ENCODE data around the gene CCDC134. TPM values are rescaled to one million over a fixed set of nuclear protein-coding genes. Genes with fewer than 3 reads are reported as not detected.

CCDC134 gene
- polyA plus RNA-seq, 1 of the 3 experiments (the other 2 are of a cell fraction): 2.0 TPM

- Histone ChIP-seq H3K4me3 (ENCODE audit: low read depth in 2 of 2, low read length in 1 of 2) (no peak overlapping the region), H3K27ac (ENCODE audit: low read depth in 2 of 2, low read length in 1 of 2) (no peak overlapping the region), H3K9me3 (no peaks in the 10 kb centered on the region), H3K4me2 (no peak overlapping the region), H3K79me2 (ENCODE audit: insufficient read depth) (no peaks in the 10 kb centered on the region), H3K4me1 (ENCODE audit: control insufficient read depth in 1 of 2, insufficient read depth in 2 of 2, low read depth in 1 of 2, low read length in 1 of 2) (no peaks in the 10 kb centered on the region), H3K9me2 (no peaks in the 10 kb centered on the region), H3F3A (replicated peaks; ENCODE audit: insufficient read depth) (no peaks in the 10 kb centered on the region), H3K27me3 (ENCODE audit: insufficient read depth) (no peaks in the 10 kb centered on the region), H3K36me3 (replicated peaks in 1 of 2; ENCODE audit: control insufficient read depth in 1 of 2, insufficient read depth in 2 of 2, low read length in 1 of 2) (no peaks in the 10 kb centered on the region), H2AFZ (ENCODE audit: low read depth) (no peak overlapping the region), H4K20me1 (ENCODE audit: insufficient read depth) (no peaks in the 10 kb centered on the region), H3K9ac (no peak overlapping the region)
- TF ChIP-seq, protein P1, sequence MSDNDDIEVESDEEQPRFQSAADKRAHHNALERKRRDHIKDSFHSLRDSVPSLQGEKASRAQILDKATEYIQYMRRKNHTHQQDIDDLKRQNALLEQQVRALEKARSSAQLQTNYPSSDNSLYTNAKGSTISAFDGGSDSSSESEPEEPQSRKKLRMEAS (IDR thresholded peaks at IDR 0.05; ENCODE audit: low read depth): no peak
- no peak for TF ChIP-seq MXI1 (IDR thresholded peaks at IDR 0.05; ENCODE audit: low read depth, low read length)
- no peak for DNase-seq
- WGBS (ENCODE audit: low lambda C conversion rate): 92% methylated on average over 2 of the region's 2 CpGs
- CTCF ChIA-PET: interaction anchor here (1.4 kb wide), 1 partner anchor 11 kb away, joined by 3 read pairs; no protein-coding TSS in a partner anchor
- POLR2A ChIA-PET: no interaction called here
Measured at GRCh38 chr22:41758231-41758630, 42.2 kb upstream of the CCDC134 start.

DNA sequence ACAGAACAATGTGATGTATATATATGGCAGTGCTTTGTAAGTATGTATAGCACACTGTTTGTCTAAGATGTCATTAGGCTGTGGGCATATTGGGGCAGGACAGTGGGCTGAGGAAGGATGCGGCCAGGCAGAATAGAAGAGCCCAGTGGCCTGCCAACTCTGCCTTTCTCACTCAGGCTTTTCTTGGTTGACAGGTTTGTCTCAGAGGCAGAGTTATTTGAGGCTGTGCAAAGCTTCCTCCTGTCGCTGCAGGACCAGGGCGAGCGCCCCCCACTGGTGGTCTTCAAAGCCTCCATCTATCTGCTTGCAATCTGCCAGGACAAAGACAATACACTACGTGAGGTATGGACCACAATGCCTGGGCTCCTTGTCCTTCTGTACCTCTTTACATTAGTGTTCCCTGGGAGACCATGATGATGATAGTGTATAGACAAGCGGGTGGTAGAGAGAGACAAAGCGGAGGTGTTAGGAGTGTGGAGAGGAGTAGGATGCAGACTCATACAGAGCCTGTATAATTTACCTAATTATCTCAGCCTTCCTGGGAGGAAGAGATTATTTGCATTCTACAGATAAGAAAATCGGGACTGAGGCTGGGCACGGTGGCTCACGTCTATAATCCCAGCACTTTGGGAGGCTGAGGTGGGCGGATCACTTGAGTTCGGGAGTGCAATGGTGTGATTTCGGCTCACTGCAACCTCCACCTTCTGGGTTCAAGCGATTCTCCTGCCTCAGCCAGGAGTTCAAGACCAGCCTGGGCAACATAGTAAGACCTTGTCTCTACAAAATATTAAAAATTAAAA is 37.3 kb upstream of the CCDC134 start:
- Histone ChIP-seq H3K9me3 (no peaks in the 10 kb centered on the region), H3K4me2 (no peak overlapping the region), H3K36me3 (replicated peaks in 1 of 2; ENCODE audit: control insufficient read depth in 1 of 2, insufficient read depth in 2 of 2, low read length in 1 of 2) (no peaks in the 10 kb centered on the region), H3F3A (replicated peaks; ENCODE audit: insufficient read depth) (no peaks in the 10 kb centered on the region), H3K9ac (no peak overlapping the region), H3K79me2 (ENCODE audit: insufficient read depth) (no peaks in the 10 kb centered on the region), H3K27me3 (ENCODE audit: insufficient read depth) (no peaks in the 10 kb centered on the region), H2AFZ (ENCODE audit: low read depth) (no peak overlapping the region), H3K4me1 (ENCODE audit: control insufficient read depth in 1 of 2, insufficient read depth in 2 of 2, low read depth in 1 of 2, low read length in 1 of 2) (no peaks in the 10 kb centered on the region), H3K27ac (ENCODE audit: low read depth in 2 of 2, low read length in 1 of 2) (no peak overlapping the region), H3K9me2 (no peaks in the 10 kb centered on the region), H4K20me1 (ENCODE audit: insufficient read depth) (no peaks in the 10 kb centered on the region), H3K4me3 (ENCODE audit: low read depth in 2 of 2, low read length in 1 of 2) (no peak overlapping the region)
- ChIA-PET POLR2A (no interaction called here), CTCF (interaction anchor here (0.6 to 1.1 kb wide), 2 partner anchors 66 to 177 kb away, joined by 3 to 5 read pairs; no protein-coding TSS in a partner anchor)
- WGBS (ENCODE audit: low lambda C conversion rate): 78% methylated on average over 12 of the region's 14 CpGs
- no peak for DNase-seq
- TF ChIP-seq, protein P2, sequence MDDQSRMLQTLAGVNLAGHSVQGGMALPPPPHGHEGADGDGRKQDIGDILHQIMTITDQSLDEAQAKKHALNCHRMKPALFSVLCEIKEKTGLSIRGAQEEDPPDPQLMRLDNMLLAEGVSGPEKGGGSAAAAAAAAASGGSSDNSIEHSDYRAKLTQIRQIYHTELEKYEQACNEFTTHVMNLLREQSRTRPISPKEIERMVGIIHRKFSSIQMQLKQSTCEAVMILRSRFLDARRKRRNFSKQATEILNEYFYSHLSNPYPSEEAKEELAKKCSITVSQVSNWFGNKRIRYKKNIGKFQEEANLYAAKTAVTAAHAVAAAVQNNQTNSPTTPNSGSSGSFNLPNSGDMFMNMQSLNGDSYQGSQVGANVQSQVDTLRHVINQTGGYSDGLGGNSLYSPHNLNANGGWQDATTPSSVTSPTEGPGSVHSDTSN (IDR thresholded peaks at IDR 0.05): no peak
- peak; percentile 37 for TF ChIP-seq CTCF (IDR thresholded peaks at IDR 0.05)
- no peak for TF ChIP-seq NRF1 (IDR thresholded peaks at IDR 0.05; ENCODE audit: low read depth, low read length)

DNA sequence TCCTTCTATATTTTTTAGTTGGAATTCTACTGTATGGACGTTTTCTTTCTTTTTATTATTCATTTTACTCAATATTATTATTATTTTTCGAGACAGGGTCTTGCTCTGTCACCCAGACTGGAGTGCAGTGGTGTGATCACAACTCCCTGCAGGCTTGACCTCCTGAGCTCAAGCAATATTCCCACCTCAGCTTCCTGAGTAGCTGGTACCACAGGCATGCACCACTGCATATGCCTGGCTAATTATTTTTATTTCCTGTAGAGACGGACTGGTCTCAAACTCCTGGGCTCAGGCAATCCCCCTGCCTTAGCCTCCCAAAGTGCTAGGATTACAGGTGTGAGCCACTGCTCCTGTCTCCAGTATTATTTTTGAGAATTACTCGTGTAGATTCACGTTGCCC is 34.0 kb upstream of the CCDC134 start:
- WGBS (ENCODE audit: low lambda C conversion rate): 47% methylated on average over 5 of the region's 5 CpGs
- Histone ChIP-seq H3K9ac (no peak overlapping the region), H3K4me2 (no peak overlapping the region), H3K4me1 (ENCODE audit: control insufficient read depth in 1 of 2, insufficient read depth in 2 of 2, low read depth in 1 of 2, low read length in 1 of 2) (no peaks in the 10 kb centered on the region), H4K20me1 (ENCODE audit: insufficient read depth) (no peaks in the 10 kb centered on the region), H3K9me2 (no peaks in the 10 kb centered on the region), H3K27me3 (ENCODE audit: insufficient read depth) (no peaks in the 10 kb centered on the region), H3K79me2 (ENCODE audit: insufficient read depth) (no peaks in the 10 kb centered on the region), H3K36me3 (replicated peaks in 1 of 2; ENCODE audit: control insufficient read depth in 1 of 2, insufficient read depth in 2 of 2, low read length in 1 of 2) (no peaks in the 10 kb centered on the region), H2AFZ (ENCODE audit: low read depth) (no peak overlapping the region), H3F3A (replicated peaks; ENCODE audit: insufficient read depth) (no peaks in the 10 kb centered on the region), H3K27ac (ENCODE audit: low read depth in 2 of 2, low read length in 1 of 2) (no peak overlapping the region), H3K4me3 (ENCODE audit: low read depth in 2 of 2, low read length in 1 of 2) (no peak overlapping the region), H3K9me3 (no peaks in the 10 kb centered on the region)
- DNase-seq: no peak
- ChIA-PET CTCF (interaction anchor here (0.7 kb wide), 1 partner anchor 70 kb away, joined by 3 read pairs; no protein-coding TSS in a partner anchor), POLR2A (no interaction called here)
- TF ChIP-seq MEF2A (IDR thresholded peaks at IDR 0.05; ENCODE audit: borderline replicate concordance, low read depth) (no peak), TAF1 (IDR thresholded peaks at IDR 0.05; ENCODE audit: borderline replicate concordance, low read depth, low read length) (no peak), RFX5 (IDR thresholded peaks at IDR 0.05; ENCODE audit: low read length) (no peak), CTCF (IDR thresholded peaks at IDR 0.05) (no peak)
